Stimulated activated CD8-positive, alpha-beta memory T cell treated with anti-CD3 and anti-CD28 coated beads, Interleukin-12 subunit alpha, Interleukin-12 subunit beta, amount 100 ng/mL, for 24 hours (primary cell): ENCODE measurements around the gene COX6A1.

Experiments
- DNase-seq: peaks from one replicate; pipeline ENCODE4 v3.0.0-alpha.2; 2020; ENCODE audit errors: extremely low read depth

Gene COX6A1

DNA sequence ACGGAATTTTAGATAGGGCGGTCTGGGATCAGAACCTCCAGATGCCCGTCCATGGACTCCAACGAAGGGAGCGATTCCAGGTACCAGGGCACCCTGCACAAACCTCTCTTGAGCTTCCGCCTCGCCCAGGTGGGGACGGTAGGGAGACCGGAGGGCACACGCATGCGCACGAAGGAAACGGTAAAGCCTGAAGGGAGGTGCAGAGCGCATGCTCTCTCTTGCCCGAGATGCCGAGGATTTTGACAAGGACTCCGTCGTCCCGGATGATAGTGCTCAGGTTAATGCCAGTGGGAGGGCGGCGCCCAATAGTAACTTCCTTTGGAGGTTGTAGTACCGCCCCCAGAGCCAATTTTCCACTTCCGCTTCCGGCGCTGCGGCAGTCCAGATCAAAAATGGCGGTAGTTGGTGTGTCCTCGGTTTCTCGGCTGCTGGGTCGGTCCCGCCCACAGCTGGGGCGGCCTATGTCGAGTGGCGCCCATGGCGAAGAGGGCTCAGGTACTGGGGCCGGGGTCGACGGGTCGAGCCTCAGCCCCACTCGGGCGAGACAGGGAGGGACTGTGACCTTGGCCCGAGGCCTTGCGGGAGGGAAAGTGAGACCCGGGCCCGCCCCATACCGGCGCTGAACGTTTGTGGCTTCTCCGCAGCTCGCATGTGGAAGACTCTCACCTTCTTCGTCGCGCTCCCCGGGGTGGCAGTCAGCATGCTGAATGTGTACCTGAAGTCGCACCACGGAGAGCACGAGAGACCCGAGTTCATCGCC lies at the start of gene COX6A1:
Gene COX6A1, plus strand, starts transcription at position 379 of the 760 bp plus-strand sequence. Its CDS starts 14 bp downstream, at position 393.
- peak; percentile 94 for DNase-seq

DNA sequence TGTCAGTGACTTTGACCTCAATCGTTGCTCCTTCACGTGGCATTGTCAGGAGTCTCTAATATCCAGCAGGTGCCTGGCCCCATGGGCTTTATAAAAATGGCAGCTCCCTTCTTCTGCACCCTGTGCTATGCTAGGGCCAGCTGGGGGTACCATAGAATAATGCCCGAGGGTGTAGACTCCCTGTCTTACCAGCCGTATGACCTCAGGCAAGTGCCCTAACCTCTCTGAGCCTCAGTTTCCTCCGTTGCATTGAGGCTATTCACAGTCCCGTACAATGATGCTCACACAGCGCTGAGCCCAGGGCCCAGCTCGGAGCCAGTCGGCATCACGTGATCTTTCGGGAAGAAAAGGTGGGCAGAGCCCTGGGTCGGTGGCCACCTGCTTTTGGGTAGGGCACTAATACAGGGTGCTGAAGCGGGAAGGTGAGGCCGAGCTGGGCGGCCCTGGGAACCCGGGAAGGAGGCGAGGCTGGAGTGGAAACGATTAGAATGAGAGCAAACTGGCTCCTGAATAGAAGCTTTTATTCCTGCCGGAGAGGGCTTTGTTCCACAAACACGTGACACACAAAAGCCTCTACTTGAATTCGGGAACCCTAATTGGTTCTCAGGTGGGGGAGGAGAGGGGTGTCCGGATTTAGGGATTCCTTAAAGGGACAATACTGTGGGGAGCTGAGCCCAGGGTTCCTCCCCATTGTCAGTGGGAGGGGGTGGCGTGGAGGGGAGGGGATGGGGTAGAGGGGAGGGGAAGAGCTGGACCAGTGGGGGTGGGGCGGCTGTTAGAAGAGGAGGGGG lies 49.0 kb upstream of the COX6A1 start:
- DNase-seq, result no peak

DNA sequence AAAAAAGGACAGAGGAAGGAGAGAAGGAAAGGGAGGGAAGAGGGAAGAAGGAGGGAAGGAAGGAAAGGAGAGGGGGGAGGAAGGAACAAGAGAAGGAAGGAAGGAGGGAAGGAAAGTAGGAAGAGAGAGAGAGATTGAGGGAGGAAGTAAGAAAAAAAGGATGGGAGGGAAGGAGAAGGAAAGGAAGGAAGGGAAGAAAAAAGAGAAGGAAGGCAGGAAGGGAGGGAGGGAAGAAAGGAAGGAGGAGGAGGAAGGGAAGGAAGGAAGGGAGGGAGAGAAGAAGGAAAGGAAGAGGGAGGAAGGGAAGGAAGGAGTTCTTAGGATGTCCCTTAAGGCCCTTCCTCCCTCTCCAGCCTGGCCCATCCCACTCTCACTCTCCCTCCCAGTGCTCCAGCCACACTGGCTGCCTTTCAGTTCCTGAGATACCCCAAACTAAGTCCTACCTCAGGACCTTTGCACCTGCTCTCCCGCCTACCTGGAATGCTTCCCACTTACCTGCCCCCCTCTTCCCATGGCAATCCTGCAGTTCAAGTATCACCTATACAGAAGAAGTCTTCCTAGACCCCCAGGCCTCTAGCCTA lies 47.3 kb upstream of the COX6A1 start:
- DNase-seq, result no peak

DNA sequence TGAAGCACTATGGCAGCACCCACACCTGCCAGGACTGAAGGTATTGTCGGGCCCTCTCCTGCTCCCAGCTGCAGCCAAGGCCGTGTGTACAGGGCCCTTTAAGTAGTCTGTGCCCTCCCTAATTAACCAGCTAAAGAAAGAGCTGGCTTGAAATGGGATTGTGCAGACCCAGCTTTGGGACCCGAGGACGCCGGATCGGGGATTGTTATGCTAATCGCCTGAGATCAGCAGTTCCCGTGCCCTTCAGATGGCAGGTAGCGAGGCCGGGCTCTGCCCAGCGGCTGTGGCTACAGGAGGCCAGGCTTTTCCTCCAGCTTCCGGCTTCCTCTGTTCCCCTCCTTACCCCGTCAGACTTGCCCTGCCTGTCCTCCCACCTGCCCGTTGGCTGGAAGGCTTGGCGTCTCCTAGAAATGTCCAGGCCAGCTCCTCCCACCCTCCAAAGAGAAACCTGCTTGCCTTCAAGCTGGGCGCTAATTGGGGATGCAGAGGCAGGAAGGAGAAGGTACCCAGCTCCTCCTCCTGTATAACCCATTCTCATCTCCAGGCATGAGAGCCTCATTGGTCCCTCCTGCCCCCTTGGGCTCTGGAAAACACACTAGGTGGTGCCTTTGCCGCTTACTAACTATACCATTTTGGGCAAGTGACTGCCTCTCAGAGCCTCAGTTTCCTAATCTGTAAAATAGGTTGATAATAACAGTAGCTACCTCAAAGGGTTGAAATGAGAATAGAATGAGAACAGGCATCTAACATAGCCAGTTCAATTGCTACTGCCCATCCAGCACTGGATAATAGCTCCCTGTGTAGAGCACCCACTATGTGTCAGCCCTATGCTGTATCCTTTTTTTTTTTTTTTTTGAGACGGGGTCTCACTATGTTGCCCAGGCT lies 43.2 kb upstream of the COX6A1 start:
- DNase-seq, result no peak

DNA sequence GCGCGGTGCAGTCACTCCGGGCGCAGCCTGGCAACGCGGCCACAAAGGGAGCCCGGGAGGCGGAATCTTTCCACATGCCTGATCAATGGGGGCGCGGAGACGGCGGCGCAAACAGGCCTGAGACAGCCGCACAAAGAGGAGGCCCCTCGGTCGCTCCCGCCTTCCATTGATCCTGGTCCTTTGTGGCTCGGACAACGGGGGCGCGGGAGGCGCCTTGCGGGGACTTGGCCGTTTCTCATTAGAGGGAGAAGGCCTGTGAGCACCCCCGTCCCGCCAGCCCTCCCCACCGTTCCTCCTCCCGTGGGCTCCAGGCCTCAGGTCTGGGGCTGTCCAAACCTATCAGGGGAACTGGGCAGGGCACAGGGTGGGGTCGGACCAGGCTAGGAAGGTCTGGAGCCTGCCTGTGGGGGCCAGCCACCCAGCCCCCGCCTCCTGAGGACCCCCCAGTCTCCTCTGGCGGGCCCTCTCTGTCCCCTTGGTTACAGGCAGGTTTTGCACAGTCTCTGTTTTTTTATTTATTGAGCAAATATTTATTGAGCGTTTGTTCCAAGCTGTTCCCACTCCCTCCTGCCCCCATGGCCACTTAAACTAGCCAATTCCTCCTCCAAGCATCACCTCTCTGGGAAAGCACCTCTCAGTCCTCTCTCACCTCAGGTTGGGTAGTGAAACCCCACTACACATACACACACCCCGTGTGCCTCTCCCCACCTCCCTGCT lies 39.9 kb upstream of the COX6A1 start:
- DNase-seq, result no peak

DNA sequence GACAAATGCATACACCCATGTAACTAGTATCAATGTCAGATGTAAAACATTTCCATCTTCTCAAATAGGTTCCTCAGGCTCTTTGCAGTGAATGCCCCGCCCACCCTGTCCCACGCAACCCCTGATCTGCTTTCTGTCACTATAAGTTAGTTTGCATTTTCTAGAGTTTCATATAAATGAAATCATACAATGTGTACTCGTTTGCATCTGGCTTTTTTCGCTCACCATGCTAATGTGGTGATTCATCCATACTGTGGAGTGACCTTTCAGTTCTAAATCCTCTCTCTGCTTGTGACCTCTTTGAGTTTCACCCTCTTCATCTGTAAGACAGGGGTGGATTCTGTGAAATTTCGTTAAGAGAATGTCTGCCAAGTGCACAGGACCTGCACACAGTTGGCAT lies 38.4 kb upstream of the COX6A1 start:
- no peak for DNase-seq

DNA sequence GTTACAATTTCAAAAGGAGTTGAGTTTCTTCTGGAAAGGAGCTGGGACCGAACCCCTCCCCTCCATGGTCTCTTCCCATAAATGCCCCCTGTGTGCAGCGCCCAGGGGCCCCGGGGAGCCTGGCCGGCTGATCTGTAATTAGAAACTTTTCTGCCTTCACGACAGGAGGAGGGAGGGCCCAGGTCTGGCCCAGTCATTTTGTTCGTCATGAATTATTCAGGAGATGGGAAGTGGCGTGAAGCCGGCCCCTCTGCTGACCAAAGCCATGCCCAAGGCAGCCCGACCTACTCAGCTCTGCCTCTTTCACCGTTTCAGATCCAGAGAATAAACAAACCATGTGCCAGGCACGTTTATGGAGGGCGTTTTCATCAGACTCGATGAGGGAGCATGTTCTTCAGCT lies 35.7 kb upstream of the COX6A1 start:
- DNase-seq, result no peak

DNA sequence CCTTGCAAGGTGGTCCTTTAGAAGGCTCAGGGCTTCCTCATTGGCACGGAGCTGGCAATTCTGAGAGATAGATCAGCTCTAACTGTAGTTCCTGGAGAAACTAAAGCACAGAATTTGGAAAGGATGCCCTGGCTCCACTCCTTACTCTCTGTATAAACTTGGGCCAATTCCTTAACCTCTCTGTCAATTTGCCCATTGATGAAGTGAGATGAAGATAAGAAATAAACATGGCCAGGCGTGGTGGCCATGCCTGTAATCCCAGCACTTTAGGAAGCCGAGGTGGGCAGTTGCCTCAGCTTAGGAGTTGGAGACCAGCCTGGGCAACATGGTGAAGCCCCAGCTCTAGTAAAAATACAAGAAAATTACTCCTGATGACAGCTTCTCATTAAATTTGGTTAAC lies 34.0 kb upstream of the COX6A1 start:
- no peak for DNase-seq

DNA sequence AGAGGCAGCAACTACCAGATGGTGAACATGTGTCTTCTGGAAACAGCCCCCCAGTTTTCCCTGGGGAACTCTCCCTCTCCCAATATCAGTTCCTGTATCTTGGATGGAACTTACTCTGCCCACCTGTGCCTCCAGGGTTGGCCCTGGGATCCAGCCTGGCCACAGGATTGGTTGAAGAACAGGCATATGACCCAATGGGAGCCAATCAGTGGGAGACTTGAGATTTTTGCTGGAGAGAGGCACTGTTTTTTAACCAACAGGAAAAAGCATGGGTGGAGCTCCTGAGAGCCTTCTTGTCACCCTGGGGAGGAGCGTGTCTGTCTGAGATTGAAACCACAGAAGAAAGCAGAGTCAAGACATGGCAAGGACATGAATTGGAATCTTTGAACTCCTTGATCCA lies 33.6 kb upstream of the COX6A1 start:
- DNase-seq, result no peak

DNA sequence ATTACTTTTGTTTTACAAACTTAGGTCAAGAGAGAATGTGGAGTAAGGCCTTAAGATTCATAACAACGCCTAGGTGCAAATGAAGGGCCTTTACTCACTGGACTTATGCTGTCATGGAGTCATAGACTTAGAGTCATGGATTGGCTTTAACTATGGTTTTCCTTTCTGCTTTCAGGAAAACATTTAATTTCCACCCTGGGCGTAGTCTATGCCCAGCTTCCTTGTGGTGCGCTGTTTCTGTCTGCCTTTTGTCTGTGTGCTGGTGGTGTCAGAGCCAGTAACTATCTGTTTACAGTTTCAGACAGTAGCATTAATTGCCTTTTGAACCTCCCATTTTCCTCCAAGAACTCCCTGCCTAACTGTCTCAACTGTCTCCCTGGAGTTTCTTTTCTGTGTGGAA lies 31.8 kb upstream of the COX6A1 start:
- DNase-seq, result no peak

DNA sequence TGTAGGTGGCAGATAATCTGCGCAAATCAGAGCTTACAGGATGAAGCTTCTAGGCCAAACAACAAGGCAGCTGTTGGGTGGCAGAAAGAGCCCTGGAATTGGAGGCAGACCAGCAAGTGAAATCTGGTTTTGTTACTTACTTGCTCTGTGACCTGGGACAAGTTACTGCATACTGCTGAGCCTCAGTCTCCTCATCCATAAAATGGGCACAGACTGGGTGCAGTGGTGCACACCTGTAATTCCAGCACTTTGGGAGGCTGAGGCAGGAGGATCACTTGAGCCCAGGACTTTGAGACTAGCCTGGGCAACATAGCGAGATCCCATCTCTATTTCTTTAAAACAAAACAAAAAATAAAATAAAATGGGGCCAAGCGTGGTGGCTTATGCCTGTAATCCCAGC lies 31.4 kb upstream of the COX6A1 start:
- no peak for DNase-seq

DNA sequence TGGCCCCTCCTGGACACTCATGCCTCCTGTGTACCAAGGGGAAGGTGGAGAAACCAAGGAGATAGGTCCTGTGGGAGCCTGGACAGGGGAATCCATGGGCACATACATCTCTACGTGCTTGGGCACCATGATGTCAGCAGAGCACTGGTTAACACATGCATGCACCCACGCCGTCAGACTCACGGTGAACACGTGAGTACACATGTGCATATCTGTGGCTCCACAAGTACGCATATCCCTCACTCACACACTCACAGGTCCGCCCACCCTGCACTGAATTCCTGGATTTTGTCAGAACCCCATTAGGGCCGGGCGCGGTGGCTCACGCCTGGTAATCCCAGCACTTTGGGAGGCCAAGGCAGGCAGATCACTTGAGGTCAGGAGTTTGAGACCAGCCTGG lies 29.1 kb upstream of the COX6A1 start:
- DNase-seq, result no peak

DNA sequence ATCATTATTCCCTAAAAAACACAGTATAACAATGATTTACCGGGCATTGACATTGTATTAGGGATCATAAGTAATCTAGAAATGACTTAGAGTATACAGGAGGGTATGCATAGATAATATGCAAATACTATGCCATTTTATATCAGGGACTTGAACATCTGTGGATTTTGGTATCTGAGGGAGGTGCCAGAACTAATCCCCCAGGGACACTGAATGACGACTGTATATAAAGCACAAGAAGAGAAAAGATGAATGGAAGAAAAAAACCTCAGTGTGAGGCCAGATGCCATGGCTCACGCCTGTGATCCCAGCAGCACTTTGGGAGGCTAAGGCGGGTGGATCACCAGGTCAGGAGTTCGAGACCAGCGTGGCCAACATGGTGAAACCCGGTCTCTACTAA lies 25.5 kb upstream of the COX6A1 start:
- DNase-seq, result no peak

DNA sequence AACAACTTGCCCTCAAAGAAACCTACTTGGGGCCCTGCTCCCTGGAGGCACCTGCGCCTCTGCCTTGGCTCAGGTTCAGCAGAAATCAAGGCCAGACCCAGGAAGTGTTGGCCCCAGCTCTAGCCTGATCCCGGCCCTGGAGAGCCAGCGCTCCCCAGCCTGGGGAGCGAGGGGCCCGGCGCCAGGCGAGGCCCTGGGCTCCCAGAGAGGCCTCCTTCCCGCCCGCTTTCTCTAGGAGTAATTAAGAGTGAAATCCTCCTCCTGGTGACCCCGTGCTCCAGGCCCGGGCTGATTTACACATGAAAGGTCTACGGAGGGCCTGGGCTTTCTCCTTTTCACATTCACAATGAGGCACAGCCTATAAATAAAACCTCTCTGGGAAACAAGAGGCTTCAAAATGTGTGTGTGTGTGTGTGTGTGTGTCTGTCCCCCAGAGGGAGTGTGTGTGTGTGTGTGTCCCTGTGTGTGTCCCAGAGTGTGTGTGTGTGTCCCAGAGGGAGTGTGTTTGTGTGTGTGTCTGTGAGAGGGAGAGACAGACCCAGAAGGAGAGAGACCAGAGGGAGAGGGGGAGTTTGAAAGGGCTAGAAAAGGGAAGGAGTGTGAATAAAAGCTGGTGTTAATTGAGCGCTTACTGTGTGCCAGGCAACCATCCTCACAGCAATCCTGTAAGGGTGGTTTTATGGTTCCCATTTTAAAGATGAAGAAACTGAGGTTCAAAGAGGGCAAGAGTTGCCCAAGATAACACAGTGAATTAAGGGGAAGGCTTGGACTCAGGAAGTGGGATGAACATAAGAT lies 23.8 kb upstream of the COX6A1 start:
- no peak for DNase-seq

DNA sequence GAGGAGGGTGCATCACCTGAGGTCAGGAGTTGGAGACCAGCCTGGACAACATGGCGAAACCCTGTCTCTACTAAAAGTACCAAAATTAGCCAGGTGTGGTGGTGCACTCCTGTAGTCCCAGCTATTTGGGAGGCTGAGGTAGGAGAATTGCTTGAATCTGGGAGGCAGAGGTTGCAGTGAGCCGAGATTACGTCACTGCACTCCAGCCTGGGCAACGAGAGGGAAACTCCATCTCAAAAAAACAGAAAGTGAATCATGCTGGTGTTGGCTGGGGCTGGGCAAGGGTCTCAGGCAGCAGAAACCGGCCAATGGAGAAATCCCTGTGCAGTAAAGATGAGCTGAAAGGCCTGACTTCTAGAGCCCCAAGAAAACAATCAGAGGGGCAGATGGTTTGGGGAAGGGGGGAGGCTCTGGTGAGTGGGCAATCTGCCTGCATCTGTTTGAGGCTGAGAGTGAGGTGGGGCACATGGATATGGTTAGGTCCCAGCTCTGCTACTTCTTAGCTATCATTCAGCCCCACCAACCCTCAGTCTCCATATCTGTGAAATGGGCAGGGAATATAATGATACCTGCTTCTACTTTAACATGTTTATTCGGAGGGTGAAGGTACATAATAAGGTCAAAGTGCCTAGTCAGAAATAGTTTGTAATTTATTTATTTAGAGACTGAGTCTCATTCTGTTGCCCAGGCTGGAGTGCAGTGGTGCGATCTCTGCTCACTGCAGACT lies 21.3 kb upstream of the COX6A1 start:
- DNase-seq, result no peak

DNA sequence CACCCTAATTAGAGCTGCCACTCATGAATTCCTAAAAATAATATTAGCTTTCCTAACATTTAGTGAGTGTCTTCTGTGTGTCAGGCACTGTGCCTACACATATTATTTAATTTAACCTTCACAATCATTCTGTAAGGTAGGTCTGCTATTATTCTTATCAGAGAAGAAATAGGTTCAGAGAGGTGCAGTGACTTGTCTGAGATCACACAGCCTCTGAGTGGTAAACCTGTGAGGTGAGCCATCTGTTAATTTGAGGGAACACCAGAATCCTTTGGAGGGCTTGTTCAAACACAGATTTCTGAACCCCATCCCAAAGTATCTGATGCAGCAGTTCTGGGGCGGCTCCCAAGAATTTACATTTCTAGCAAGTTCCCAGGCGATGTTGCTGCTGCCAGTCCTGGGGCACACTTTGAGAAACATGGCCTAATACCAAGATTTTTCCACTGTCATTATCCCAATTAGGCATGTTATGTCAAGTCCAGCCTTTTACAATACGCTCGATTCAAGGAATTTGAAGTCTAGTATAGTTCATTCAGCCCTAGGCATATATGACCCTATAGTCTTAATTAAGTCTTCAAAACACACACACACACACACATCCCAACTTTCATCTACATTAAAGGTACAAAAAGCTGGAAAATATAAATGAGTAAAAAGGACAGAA lies 19.9 kb upstream of the COX6A1 start:
- DNase-seq, result no peak

DNA sequence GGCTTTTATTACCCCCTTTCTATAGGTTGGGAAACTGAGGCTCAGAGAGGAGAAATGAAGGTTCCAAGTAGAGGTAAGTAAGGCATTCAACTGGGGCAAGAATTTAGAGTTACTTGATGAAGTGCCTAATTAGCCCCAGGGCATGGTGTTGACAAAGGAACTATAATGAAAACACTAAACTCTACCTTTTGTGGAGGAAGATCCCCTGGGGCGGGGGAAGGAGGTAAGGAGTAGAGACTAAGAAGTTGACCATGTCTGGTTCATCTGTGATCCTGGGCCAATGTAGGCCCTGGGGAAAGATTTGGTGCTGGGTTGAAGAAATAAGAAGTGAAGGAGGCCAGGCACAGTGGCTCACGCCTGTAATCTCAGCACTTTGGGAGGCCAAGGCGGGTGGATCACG lies 16.2 kb upstream of the COX6A1 start:
- no peak for DNase-seq

DNA sequence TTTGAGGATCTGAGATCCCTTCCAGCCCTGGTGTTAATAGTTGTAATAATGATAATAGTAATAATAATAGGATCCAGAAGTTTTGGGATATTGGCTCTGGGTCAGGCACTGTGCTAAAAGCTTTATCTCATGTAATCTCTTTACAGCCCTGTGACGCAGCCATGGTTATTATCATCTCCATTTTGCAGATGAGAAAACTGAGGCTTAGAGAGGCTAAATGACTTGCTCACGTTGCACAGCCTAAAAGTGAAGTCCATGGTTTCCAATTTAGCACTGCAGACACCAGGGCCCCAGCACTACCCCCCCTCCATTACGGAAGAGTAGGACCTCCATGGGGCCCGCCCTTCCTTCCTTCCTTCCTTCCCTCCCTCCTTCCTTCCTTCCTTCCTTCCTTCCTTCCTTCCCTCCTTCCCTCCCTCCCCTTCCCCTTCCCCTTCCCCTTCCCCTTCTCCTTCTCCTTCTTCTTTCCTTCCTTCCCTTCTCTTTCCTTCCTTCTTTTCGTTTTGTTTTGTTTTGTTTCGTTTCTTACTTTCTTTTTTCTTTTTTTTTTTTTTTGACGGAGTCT lies 14.9 kb upstream of the COX6A1 start:
- no peak for DNase-seq

DNA sequence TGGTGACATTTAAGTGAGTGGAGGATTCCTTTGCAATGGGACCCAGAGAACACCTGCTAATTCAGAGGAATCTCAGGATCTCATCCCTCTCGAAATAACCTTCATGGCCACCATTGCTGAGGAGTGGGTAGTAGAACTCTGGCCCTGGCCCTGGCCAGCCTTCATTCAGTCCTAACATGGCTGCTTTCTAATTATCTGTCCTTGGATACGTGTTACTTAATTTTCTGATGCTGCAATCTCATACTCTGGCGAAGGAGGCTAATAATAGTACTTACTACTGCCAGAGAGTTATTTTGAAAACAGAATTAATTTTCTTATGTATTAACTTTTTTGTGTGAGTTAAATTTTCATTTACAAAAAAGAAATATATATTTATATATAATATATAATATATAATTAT lies 12.1 kb upstream of the COX6A1 start:
- DNase-seq, result no peak
